B cell (primary cell): ENCODE data around the gene NCOA3. TPM values are rescaled to one million over a fixed set of nuclear protein-coding genes. Genes with fewer than 3 reads are reported as not detected.

Source experiments
- ATAC-seq: fragments of 200-7000 bp; cut with Tn5 transposase; one replicate; pipeline ENCODE4 v1.10.0; 2021; ENCODE audit warnings: low read depth, mild to moderate bottlenecking, moderate number of reproducible peaks, moderate library complexity
- CTCF ChIA-PET: fragments of 350-600 bp; sonication (Branson Sonifier 250); formaldehyde crosslinking; loops from one replicate; lab custom pipeline; 2021; ENCODE audit warnings: antibody characterized with exemption, inconsistent platforms; lab: Charles Lee
- POLR2A ChIA-PET: fragments of 350-600 bp; sonication (Branson Sonifier 250); formaldehyde crosslinking; loops from one replicate; lab custom pipeline; 2021; ENCODE audit warnings: antibody characterized with exemption; lab: Charles Lee
- DNase-seq: peaks from one replicate; pipeline ENCODE4 v3.0.0; 2013
- H2AFZ ChIP-seq: 2 replicates; pipeline ENCODE4 v1.6.1; 2012; ENCODE audit warnings: mild to moderate bottlenecking, low read depth, low read length; ENCODE audit not compliant: insufficient read depth, poor library complexity, severe bottlenecking
- H3K27ac ChIP-seq, 2 donors: 1 replicate in 1 of 2; 2 replicates in 1 of 2; pipeline ENCODE4 v1.5.1; 2012 to 2013; ENCODE audit warnings: low read length in 2 of 2, mild to moderate bottlenecking in 2 of 2, moderate library complexity in 1 of 2
- H3K27me3 ChIP-seq, 4 experiments: fragments of 200-600 bp in 1 of 4; sonication (generic) in 1 of 4; replicated peaks in 1 of 4; 1 replicate in 2 of 4; 2 replicates in 2 of 4; pipeline versions ENCODE4 v1.6.1 to v1.7.0; 2013 to 2016; ENCODE audit warnings: low read length in 3 of 4, mild to moderate bottlenecking in 2 of 4, mixed read lengths in 1 of 4, moderate library complexity in 1 of 4; ENCODE audit not compliant: insufficient read depth in 4 of 4, control insufficient read depth in 3 of 4; ENCODE audit errors: control extremely low read depth in 1 of 4
- H3K36me3 ChIP-seq, 2 experiments: replicated peaks in 1 of 2; 1 replicate in 1 of 2; 2 replicates in 1 of 2; pipeline versions ENCODE4 v1.6.1 to v1.7.1; 2013; ENCODE audit warnings: low read length in 1 of 2; ENCODE audit not compliant: insufficient read depth in 2 of 2, control insufficient read depth in 1 of 2; ENCODE audit errors: control extremely low read depth in 1 of 2, extremely low read depth in 1 of 2
- H3K4me1 ChIP-seq, 2 donors: fragments of 200-600 bp in 1 of 2; sonication (generic) in 1 of 2; 1 replicate in 1 of 2; 2 replicates in 1 of 2; pipeline versions ENCODE4 v1.5.1 to v1.6.1; 2013 to 2017; ENCODE audit warnings: low read length in 2 of 2; ENCODE audit not compliant: control insufficient read depth in 2 of 2, insufficient read depth in 2 of 2
- H3K4me2 ChIP-seq: replicated peaks from 2 replicates; pipeline ENCODE3; 2012; ENCODE audit warnings: mild to moderate bottlenecking, low read depth, low read length; ENCODE audit not compliant: poor library complexity, severe bottlenecking
- H3K4me3 ChIP-seq, 5 experiments: fragments of 200-600 bp in 1 of 5; sonication (generic) in 1 of 5; 1 replicate in 3 of 5; 2 replicates in 2 of 5; pipeline versions ENCODE4 v1.5.1 to v1.7.0; 2011 to 2016; ENCODE audit warnings: low read length in 4 of 5, mild to moderate bottlenecking in 4 of 5, low read depth in 2 of 5, control low read depth in 1 of 5, moderate library complexity in 1 of 5; ENCODE audit not compliant: insufficient read depth in 1 of 5; ENCODE audit errors: control extremely low read depth in 1 of 5, extremely low read depth in 1 of 5
- H3K79me2 ChIP-seq: fragments of 200-600 bp; sonication (generic); one replicate; pipeline ENCODE4 v1.6.0; 2016; ENCODE audit warnings: low read length; ENCODE audit not compliant: control insufficient read depth, insufficient read depth
- H3K9ac ChIP-seq: fragments of 200-600 bp; sonication (generic); 2 replicates; pipeline ENCODE4 v1.6.1; 2017; ENCODE audit warnings: mild to moderate bottlenecking, low read length, moderate library complexity
- H3K9me3 ChIP-seq, 3 donors: one replicate each; pipeline versions ENCODE4 v1.6.1 to v1.7.1; 2013; ENCODE audit warnings: low read length in 2 of 3; ENCODE audit not compliant: control insufficient read depth in 2 of 3, insufficient read depth in 1 of 3; ENCODE audit errors: control extremely low read depth in 1 of 3
- H4K20me1 ChIP-seq: 2 replicates; pipeline ENCODE4 v1.6.0; 2012; ENCODE audit warnings: mild to moderate bottlenecking, low read length; ENCODE audit not compliant: insufficient read depth, control insufficient read depth, poor library complexity, severe bottlenecking
- H3K27ac Mint-ChIP-seq: one replicate; pipeline ENCODE4 v1.8.0; 2021; ENCODE audit warnings: mixed read lengths
- H3K27me3 Mint-ChIP-seq: one replicate; pipeline ENCODE4 v1.8.0; 2021; ENCODE audit warnings: mixed read lengths
- H3K4me1 Mint-ChIP-seq: one replicate; pipeline ENCODE4 v1.8.0; 2021; ENCODE audit warnings: mixed read lengths
- H3K4me3 Mint-ChIP-seq: one replicate; pipeline ENCODE4 v1.8.0; 2021; ENCODE audit warnings: mixed read lengths
- H3K9me3 Mint-ChIP-seq: one replicate; pipeline ENCODE4 v1.8.0; 2022; ENCODE audit warnings: mixed read lengths; ENCODE audit not compliant: insufficient read depth
- EZH2 ChIP-seq: IDR thresholded peaks from 2 replicates; pipeline ENCODE4 v1.6.1; 2012; ENCODE audit warnings: borderline replicate concordance, low read depth, mild to moderate bottlenecking, moderate library complexity, low read length; ENCODE audit not compliant: insufficient read depth, poor library complexity, severe bottlenecking
- WGBS: methylation state at CpG from one replicate; pipeline ENCODE4 v1.1.5; 2013; ENCODE audit warnings: missing lambda C conversion rate; ENCODE audit not compliant: insufficient coverage; 5-methylcytosine and 5-hydroxymethylcytosine counted together
- intact Hi-C: fragments of 100-400 bp; cut with micrococcal nuclease; formaldehyde crosslinking; loops from one replicate; pipeline ENCODE4 v1.10.0; 2022
- polyA plus RNA-seq: library from polyadenylated mRNA; depleted of rRNA; stranded (reverse); fragments of >200 nt; gene quantifications from 2 replicates; pipeline ENCODE4 v1.2.3, GENCODE V29; 2012
- total RNA-seq, 2 donors: library from RNA; stranded (reverse); fragments of 120-200 nt in 1 of 2; gene quantifications; 1 replicate in 1 of 2; 2 replicates in 1 of 2; pipeline versions ENCODE4 v1.2.3 to v1.2.4, GENCODE V29; 2013 to 2022
- TF ChIP-seq, protein P1 (sequence below): fragments of 200-600 bp; IDR thresholded peaks from one replicate; pipeline ENCODE4 v1.8.0; 2022; ENCODE audit warnings: antibody characterized with exemption, mild to moderate bottlenecking

NCOA3 gene
- total and polyA plus RNA-seq, 2 donors (not counting 1 experiment from before 2014, with no cell fraction given): 54.0 to 309 TPM

- no peak overlapping the region for H3K27ac Mint-ChIP-seq
- Histone ChIP-seq H3K9ac (no peak overlapping the region), H3K79me2 (no peaks in the 10 kb centered on the region), H3K4me3 (no peak overlapping the region), H3K27me3 (no peaks in the 10 kb centered on the region), H3K4me2 (no peak overlapping the region), H3K27ac (no peak overlapping the region), H2AFZ (no peak overlapping the region), H3K36me3 (peaks cover 0 to 13% of the 10 kb centered on the region in 2 experiments), H3K4me1 (peaks cover 0 to 7% of the 10 kb centered on the region in 2 donors), H4K20me1 (peaks cover 18% of the 10 kb centered on the region), H3K9me3 (no peaks in the 10 kb centered on the region)
- H3K4me3 Mint-ChIP-seq: no peak overlapping the region
- DNase-seq: no peak
- H3K27me3 Mint-ChIP-seq: no peaks in the 10 kb centered on the region
- WGBS: 97% methylated on average over 19 of the region's 19 CpGs
- CTCF ChIA-PET: interaction anchor here (0.7 to 7.6 kb wide), 2 partner anchors 55 to 956 kb away, joined by 3 to 103 read pairs; no protein-coding TSS in a partner anchor
- ATAC-seq: no peak
- H3K9me3 Mint-ChIP-seq: no peaks in the 10 kb centered on the region
- intact Hi-C loops: no loop called here
- H3K4me1 Mint-ChIP-seq: peaks cover 7% of the 10 kb centered on the region
- no peak for TF ChIP-seq EZH2
- TF ChIP-seq, protein P1, sequence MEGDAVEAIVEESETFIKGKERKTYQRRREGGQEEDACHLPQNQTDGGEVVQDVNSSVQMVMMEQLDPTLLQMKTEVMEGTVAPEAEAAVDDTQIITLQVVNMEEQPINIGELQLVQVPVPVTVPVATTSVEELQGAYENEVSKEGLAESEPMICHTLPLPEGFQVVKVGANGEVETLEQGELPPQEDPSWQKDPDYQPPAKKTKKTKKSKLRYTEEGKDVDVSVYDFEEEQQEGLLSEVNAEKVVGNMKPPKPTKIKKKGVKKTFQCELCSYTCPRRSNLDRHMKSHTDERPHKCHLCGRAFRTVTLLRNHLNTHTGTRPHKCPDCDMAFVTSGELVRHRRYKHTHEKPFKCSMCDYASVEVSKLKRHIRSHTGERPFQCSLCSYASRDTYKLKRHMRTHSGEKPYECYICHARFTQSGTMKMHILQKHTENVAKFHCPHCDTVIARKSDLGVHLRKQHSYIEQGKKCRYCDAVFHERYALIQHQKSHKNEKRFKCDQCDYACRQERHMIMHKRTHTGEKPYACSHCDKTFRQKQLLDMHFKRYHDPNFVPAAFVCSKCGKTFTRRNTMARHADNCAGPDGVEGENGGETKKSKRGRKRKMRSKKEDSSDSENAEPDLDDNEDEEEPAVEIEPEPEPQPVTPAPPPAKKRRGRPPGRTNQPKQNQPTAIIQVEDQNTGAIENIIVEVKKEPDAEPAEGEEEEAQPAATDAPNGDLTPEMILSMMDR: no peak
- POLR2A ChIA-PET: no interaction called here
These were observed 164.6 kb downstream of the NCOA3 start for GRCh38 chr20:47666304-47666703.

DNA sequence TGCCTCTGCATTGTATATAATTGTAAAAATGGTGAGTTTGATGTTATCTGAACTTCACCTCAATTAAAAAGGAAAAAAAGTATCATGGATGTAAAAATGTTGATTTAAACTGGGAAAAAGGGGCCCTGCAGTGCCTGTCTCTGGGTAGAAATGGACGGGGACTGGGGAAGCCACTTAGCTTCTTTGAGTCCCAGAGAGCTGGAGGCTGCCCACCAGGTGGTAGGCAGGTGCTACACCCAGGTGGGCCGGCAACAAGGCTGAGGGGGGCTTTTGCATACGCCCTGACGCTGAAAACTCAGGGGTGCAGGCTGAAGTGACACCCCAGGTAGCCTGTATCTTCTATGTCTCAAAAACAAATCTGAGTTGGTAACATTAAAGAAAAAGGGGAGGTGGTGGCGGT is 165.4 kb downstream of the NCOA3 start:
- Mint-ChIP-seq H3K4me3 (no peak overlapping the region), H3K27ac (no peak overlapping the region), H3K9me3 (no peaks in the 10 kb centered on the region), H3K4me1 (peaks cover 7% of the 10 kb centered on the region), H3K27me3 (no peaks in the 10 kb centered on the region)
- DNase-seq: no peak
- ChIA-PET POLR2A (no interaction called here), CTCF (interaction anchor here (0.7 to 7.6 kb wide), 2 partner anchors 54 to 955 kb away, joined by 3 to 103 read pairs; no protein-coding TSS in a partner anchor)
- H3K9ac ChIP-seq: no peak overlapping the region
- H4K20me1 ChIP-seq: peaks cover 18% of the 10 kb centered on the region
- 94% methylated on average over 4 of the region's 5 CpGs for WGBS
- H3K36me3 ChIP-seq: peaks cover 0 to 6% of the 10 kb centered on the region in 2 experiments
- TF ChIP-seq EZH2: no peak
- TF ChIP-seq, protein P1: no peak
- H3K4me3 ChIP-seq: no peak overlapping the region
- no peak overlapping the region for H3K27ac ChIP-seq
- intact Hi-C loops: no loop called here
- no peaks in the 10 kb centered on the region for H3K79me2 ChIP-seq
- no peak for ATAC-seq
- H3K4me1 ChIP-seq: peaks cover 0 to 7% of the 10 kb centered on the region in 2 donors
- H3K9me3 ChIP-seq: no peaks in the 10 kb centered on the region
- H2AFZ ChIP-seq: no peak overlapping the region
- no peaks in the 10 kb centered on the region for H3K27me3 ChIP-seq
- no peak overlapping the region for H3K4me2 ChIP-seq
